Tibial artery (tissue), 4 donors: Measurements from ENCODE around the gene PAX5.

ENCODE experiments used
- DNase-seq, 2 donors: peaks; one replicate each; pipeline ENCODE4 v3.0.0-alpha.2; 2019
- H3K27ac ChIP-seq, 2 donors: fragments of 200-600 bp; sonication (generic) in 1 of 2; 1 replicate in 1 of 2; 2 replicates in 1 of 2; pipeline ENCODE4 v1.5.1; 2018 to 2019; ENCODE audit warnings: mild to moderate bottlenecking in 1 of 2
- H3K27me3 ChIP-seq, 2 donors: fragments of 200-600 bp; sonication (generic) in 1 of 2; one replicate each; pipeline versions ENCODE4 v1.5.1 to v1.6.0; 2016 to 2019
- H3K36me3 ChIP-seq, 3 donors: fragments of 200-600 bp; sonication (generic) in 2 of 3; one replicate each; pipeline ENCODE4 v1.5.1; 2016 to 2019; ENCODE audit warnings: mild to moderate bottlenecking in 2 of 3
- H3K4me1 ChIP-seq, 4 donors: fragments of 200-600 bp; sonication (generic) in 2 of 4; 1 replicate in 3 of 4; 2 replicates in 1 of 4; pipeline ENCODE4 v1.5.1; 2016 to 2019
- H3K4me3 ChIP-seq, 2 donors: fragments of 200-600 bp; sonication (generic) in 1 of 2; 1 replicate in 1 of 2; 2 replicates in 1 of 2; pipeline ENCODE4 v1.5.1; 2018 to 2019; ENCODE audit warnings: mild to moderate bottlenecking in 2 of 2
- H3K9me3 ChIP-seq, 3 donors: fragments of 200-600 bp; sonication (generic) in 1 of 3; one replicate each; pipeline ENCODE4 v1.5.1; 2016 to 2019
- CTCF ChIP-seq, 2 experiments: fragments of 200-600 bp in 1 of 2; fragments of 450-650 bp in 1 of 2; IDR thresholded peaks; one replicate each; pipeline ENCODE4 v1.5.1; 2017 to 2019; ENCODE audit warnings: antibody characterized with exemption in 2 of 2, mild to moderate bottlenecking in 1 of 2, moderate library complexity in 1 of 2
- intact Hi-C: fragments of 100-400 bp; cut with DNase I; formaldehyde crosslinking; loops from one replicate; pipeline ENCODE4 v1.15.0; 2023; ENCODE audit warnings: low total_unique reads

PAX5 gene

GRCh38 chr9:36882594-36882993 lies 151.5 kb downstream of the PAX5 start:
- no peak for DNase-seq
- no peak overlapping the region for H3K27ac ChIP-seq
- no peak overlapping the region for H3K4me3 ChIP-seq
- H3K27me3 ChIP-seq, result peaks cover 0 to 7% of the 10 kb centered on the region in 2 donors
- no peaks in the 10 kb centered on the region for H3K9me3 ChIP-seq
- no peak for TF ChIP-seq CTCF (IDR thresholded peaks at IDR 0.05)
- no peaks in the 10 kb centered on the region for H3K36me3 ChIP-seq
- intact Hi-C loops, result no loop called here
- H3K4me1 ChIP-seq, result no peaks in the 10 kb centered on the region

- H3K9me3 ChIP-seq, result no peaks in the 10 kb centered on the region
- H3K27ac ChIP-seq, result no peak overlapping the region
- DNase-seq, result no peak
- TF ChIP-seq CTCF (IDR thresholded peaks at IDR 0.05), result no peak
- no peaks in the 10 kb centered on the region for H3K4me1 ChIP-seq
- H3K4me3 ChIP-seq, result no peak overlapping the region
- no peaks in the 10 kb centered on the region for H3K36me3 ChIP-seq
- intact Hi-C loops, result no loop called here
- H3K27me3 ChIP-seq, result peaks cover 0 to 12% of the 10 kb centered on the region in 2 donors
These were observed 152.2 kb downstream of the PAX5 start for GRCh38 chr9:36881743-36882441.

GRCh38 chr9:36881316-36881715 lies 152.8 kb downstream of the PAX5 start:
- peaks cover 0 to 13% of the 10 kb centered on the region in 2 donors for H3K27me3 ChIP-seq
- no peak for DNase-seq

GRCh38 chr9:36880075-36880474 lies 154.0 kb downstream of the PAX5 start:
- Histone ChIP-seq H3K27me3 (peaks cover 0 to 21% of the 10 kb centered on the region in 2 donors), H3K36me3 (no peaks in the 10 kb centered on the region), H3K4me3 (no peak overlapping the region), H3K4me1 (no peaks in the 10 kb centered on the region), H3K9me3 (no peaks in the 10 kb centered on the region), H3K27ac (no peak overlapping the region)
- intact Hi-C loops, result no loop called here
- no peak for TF ChIP-seq CTCF (IDR thresholded peaks at IDR 0.05)
- DNase-seq, result no peak

More at GRCh38 chr9:36881316-36881715, 152.8 kb downstream of the PAX5 start:
- no peak for TF ChIP-seq CTCF (IDR thresholded peaks at IDR 0.05)
- H3K9me3 ChIP-seq, result no peaks in the 10 kb centered on the region
- H3K36me3 ChIP-seq, result no peaks in the 10 kb centered on the region
- no peak overlapping the region for H3K4me3 ChIP-seq
- H3K4me1 ChIP-seq, result no peaks in the 10 kb centered on the region
- H3K27ac ChIP-seq, result no peak overlapping the region
- intact Hi-C loops, result no loop called here

- TF ChIP-seq CTCF (IDR thresholded peaks at IDR 0.05), result no peak
- no peak for DNase-seq
- H3K36me3 ChIP-seq, result no peaks in the 10 kb centered on the region
- H3K4me3 ChIP-seq, result no peak overlapping the region
- intact Hi-C loops, result no loop called here
- H3K4me1 ChIP-seq, result no peaks in the 10 kb centered on the region
- peaks cover 0 to 21% of the 10 kb centered on the region in 2 donors for H3K27me3 ChIP-seq
- H3K9me3 ChIP-seq, result no peaks in the 10 kb centered on the region
- H3K27ac ChIP-seq, result no peak overlapping the region
These were observed 154.8 kb downstream of the PAX5 start for GRCh38 chr9:36878986-36879982.
